GM12874 (cell line): Measurements from ENCODE around the gene UNC13A.

Experiments
- CTCF ChIP-seq: IDR thresholded peaks from 2 replicates; pipeline ENCODE4 v1.5.1; 2011; ENCODE audit warnings: low read depth, mild to moderate bottlenecking, control low read depth, low read length, moderate library complexity; ENCODE audit not compliant: insufficient read depth

UNC13A gene

DNA sequence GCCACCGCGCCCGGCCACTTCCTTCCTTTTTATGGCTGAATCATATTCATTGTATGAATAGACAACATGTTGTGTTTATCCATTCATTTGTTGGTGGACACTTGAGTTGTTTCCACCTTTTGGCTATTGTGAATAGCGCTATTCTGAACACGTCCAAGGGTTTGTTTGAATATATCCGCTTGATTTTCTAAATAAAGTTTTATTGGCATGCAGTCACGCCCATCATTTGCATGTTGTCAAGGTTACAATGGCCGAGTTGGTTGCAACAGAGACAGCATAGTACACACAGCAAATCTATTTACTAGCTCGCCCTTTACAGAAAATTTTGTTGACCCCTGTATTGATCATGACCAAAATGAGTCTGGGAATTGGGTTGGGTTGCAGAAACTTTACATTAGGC, 89.2 kb downstream of the UNC13A start:
- no peak for TF ChIP-seq CTCF

DNA sequence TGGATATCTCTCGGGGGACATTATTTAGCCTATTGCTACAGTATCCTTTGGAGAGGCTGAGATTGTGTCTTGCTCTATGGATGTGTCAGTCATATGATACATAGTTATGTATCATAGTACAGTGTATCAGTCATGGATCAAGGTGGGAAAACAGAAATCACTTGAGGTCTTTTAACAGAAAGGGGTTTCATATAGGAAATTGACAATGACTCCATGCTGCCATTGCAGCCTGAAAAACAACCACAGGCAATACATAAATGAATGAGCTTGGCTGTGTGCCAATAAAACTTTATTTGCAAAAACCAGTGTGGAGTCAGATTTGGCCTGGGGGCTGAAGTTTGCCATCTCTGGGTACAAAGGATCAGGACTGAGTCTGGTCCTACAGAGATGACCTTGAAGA, 97.3 kb downstream of the UNC13A start:
- no peak for TF ChIP-seq CTCF

- TF ChIP-seq CTCF: no peak
Measured at GRCh38 chr19:17584132-17584531, 104.0 kb downstream of the UNC13A start.

- TF ChIP-seq CTCF: no peak
Measured at GRCh38 chr19:17582613-17583012, 105.5 kb downstream of the UNC13A start.

- no peak for TF ChIP-seq CTCF
Measured at GRCh38 chr19:17581211-17581874, 106.8 kb downstream of the UNC13A start.

- no peak for TF ChIP-seq CTCF
Measured at GRCh38 chr19:17580470-17581144, 107.5 kb downstream of the UNC13A start.

DNA sequence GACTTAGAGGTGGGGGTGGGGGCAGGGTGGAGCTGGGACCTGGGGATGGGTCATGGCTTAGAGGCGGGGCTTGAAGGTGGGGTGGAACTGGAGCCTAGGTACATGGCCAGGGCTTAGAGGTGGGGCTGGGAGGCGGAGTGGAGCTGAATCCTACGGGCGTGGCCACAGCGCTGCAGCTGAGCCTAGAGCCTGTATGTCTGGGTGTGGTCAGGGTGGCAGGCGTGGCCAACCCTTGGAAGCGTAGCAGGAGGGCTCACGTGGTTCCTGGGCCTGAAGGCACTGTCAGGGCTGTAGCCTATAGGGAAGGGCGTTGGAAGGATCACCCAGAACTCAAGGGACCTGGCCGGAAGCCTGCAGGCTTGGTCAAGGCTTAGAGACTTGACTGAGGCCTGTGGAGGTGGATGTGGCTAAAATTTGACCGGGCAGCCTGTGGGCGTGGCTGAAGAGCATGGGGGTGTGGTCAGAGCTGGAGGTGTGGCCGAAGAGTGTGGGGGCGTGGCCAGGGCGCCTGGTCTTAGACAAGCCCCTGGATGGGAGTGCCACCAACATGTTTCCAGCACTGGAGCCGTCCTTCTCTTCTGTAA, 108.4 kb downstream of the UNC13A start:
- TF ChIP-seq CTCF: no peak
